A549 treated with DMSO at 1 μM for 4 hours (cell line): Measurements from ENCODE around the gene SLC38A9. TPM values are rescaled to one million over a fixed set of nuclear protein-coding genes. Genes with fewer than 3 reads are reported as not detected.

Experiments
- total RNA-seq: library from RNA; stranded (reverse); fragments of 200-300 nt; extraction: Qiagen RNA extraction; gene quantifications from 5 replicates; pipeline ENCODE4 v1.2.3, GENCODE V29; 2022; ENCODE audit warnings: low read depth

The SLC38A9 gene, protein sequence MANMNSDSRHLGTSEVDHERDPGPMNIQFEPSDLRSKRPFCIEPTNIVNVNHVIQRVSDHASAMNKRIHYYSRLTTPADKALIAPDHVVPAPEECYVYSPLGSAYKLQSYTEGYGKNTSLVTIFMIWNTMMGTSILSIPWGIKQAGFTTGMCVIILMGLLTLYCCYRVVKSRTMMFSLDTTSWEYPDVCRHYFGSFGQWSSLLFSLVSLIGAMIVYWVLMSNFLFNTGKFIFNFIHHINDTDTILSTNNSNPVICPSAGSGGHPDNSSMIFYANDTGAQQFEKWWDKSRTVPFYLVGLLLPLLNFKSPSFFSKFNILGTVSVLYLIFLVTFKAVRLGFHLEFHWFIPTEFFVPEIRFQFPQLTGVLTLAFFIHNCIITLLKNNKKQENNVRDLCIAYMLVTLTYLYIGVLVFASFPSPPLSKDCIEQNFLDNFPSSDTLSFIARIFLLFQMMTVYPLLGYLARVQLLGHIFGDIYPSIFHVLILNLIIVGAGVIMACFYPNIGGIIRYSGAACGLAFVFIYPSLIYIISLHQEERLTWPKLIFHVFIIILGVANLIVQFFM
- 20.7 to 30.5 TPM (median 26.1 TPM) in 5 replicates for total RNA-seq

DNA sequence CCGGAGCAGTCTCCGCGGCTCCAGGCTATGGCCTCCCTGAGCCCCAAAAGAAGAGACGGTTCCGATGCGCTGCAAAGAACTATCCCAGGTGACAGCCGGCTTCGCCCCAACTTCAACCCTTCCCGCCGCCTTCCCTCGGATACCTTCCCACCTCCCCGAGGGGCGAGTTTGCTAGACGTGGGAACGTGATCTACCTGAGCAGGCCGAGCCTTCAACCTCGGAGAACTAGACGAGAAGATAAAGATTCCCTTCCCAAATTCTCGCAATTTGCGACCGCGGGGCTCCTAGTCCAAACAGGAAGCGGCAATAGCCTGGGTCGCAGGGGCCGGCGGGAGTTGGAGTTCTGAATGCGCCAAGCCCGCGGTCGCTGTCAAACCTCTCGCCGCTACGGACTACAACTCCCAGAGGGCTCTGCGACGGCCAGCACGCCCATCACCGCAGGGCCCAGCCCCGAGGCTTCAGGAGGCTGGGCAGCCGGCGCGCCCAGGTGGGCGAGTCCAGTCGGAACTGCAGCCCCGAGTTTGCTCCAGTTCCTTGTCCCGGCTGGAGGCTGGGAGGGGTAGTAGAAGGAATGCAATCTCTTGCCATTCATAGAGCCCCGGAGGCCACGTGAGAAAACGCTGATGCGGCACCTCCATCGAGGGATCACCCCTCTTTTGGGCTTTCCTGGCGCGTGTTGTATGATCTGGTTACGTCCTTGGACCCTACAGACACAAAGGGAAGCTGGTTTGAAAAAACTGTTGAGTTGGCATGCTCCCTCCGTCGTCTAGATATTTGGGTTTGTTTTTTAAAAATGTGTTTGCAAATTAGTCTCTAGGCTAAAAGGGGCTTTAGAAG lies at the start of gene SLC38A9:
Gene SLC38A9 (minus strand): TSS at position 302 of the 837 bp plus-strand sequence. CDS start 14,366 bp downstream, outside the sequence.

DNA sequence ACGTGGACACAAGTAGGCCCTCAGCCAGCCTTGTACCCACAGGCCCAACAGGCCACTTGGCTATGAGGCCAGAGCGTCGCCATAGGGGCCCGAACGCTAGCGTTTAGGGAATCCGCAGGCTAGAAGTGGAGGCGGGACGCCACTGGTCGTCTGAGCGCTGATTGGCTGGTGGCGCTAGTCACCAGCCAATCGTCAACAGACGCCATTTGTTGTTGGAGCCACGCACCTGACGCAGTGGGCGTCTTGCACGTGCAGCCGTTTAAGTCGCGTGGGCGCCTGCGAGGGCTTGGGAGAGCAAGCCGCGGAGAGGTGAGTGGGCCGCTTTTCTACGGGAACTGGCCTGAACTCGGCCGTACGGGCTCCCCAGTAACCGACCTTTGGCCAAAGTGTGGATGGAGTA lies 25.7 kb upstream of the SLC38A9 start, which contains the start of gene DDX4:
Gene DDX4 (plus strand): TSS at position 269 of the 400 bp plus-strand sequence. CDS start 903 bp downstream, outside the sequence.

Other genes starting within 250 kb of the SLC38A9 start
- gene PLPP1, start 177.4 kb downstream of the SLC38A9 start, total RNA-seq, result 26.6 to 38.8 TPM (median 32.6 TPM) in 5 replicates
- gene DDX4, start 25.7 kb upstream of the SLC38A9 start, total RNA-seq, result not detected in 5 replicates
- gene IL31RA, start 139.0 kb upstream of the SLC38A9 start, total RNA-seq, result 1.5 to 1.9 TPM (median 1.7 TPM) in 5 replicates